Adipocyte (in vitro differentiated cells): ENCODE results near the gene SETD5.

Experiments
- DNase-seq: peaks from one replicate; pipeline ENCODE4 v3.0.0-alpha.2; 2015; ENCODE audit warnings: low read depth
- H3K27me3 ChIP-seq: replicated peaks from 2 replicates; pipeline ENCODE4 v1.7.0; 2013; ENCODE audit warnings: mild to moderate bottlenecking, low read length, moderate library complexity; ENCODE audit not compliant: control insufficient read depth, insufficient read depth
- H3K36me3 ChIP-seq: 2 replicates; pipeline ENCODE4 v1.7.0; 2013; ENCODE audit warnings: low read length, mild to moderate bottlenecking, moderate library complexity; ENCODE audit not compliant: control insufficient read depth, insufficient read depth, severe bottlenecking
- H3K4me1 ChIP-seq: 2 replicates; pipeline ENCODE4 v1.7.0; 2013; ENCODE audit warnings: mild to moderate bottlenecking, low read length, moderate library complexity; ENCODE audit not compliant: control insufficient read depth, insufficient read depth
- H3K4me3 ChIP-seq: 2 replicates; pipeline ENCODE4 v1.7.0; 2013; ENCODE audit warnings: mild to moderate bottlenecking, low read length, moderate library complexity
- H3K9ac ChIP-seq: 2 replicates; pipeline ENCODE4 v1.7.0; 2013; ENCODE audit warnings: mild to moderate bottlenecking, low read length, moderate library complexity
- H3K9me3 ChIP-seq: 2 replicates; pipeline ENCODE4 v1.7.0; 2013; ENCODE audit warnings: mild to moderate bottlenecking, low read length, moderate library complexity; ENCODE audit not compliant: control insufficient read depth

The SETD5 gene

DNA sequence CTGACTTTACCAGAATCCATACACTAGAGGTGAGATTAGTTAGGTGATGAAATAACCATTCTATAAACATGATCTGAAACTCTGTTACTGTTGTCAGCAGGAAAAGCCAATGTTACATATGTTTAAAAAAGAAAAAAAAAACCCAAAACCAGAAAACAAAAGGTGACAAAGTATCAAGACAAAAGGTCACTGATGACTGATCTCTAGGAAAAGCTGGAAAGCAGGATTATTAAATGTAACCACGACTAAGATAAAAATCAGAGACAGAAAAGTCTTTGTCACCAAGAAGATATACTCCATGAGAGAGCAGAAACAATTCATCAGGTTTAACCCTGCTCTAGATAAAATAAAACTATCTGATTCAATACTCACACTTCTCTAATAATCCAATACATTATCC lies 5.4 kb upstream of the SETD5 start:
- no peak for DNase-seq
- H3K36me3 ChIP-seq, result peaks cover 77% of the 10 kb centered on the region
- no peaks in the 10 kb centered on the region for H3K9me3 ChIP-seq
- peak overlapping the region; percentile 36 for H3K9ac ChIP-seq
- peaks cover 47% of the 10 kb centered on the region for H3K4me1 ChIP-seq
- H3K27me3 ChIP-seq, result no peaks in the 10 kb centered on the region
- H3K4me3 ChIP-seq, result no peak overlapping the region

DNA sequence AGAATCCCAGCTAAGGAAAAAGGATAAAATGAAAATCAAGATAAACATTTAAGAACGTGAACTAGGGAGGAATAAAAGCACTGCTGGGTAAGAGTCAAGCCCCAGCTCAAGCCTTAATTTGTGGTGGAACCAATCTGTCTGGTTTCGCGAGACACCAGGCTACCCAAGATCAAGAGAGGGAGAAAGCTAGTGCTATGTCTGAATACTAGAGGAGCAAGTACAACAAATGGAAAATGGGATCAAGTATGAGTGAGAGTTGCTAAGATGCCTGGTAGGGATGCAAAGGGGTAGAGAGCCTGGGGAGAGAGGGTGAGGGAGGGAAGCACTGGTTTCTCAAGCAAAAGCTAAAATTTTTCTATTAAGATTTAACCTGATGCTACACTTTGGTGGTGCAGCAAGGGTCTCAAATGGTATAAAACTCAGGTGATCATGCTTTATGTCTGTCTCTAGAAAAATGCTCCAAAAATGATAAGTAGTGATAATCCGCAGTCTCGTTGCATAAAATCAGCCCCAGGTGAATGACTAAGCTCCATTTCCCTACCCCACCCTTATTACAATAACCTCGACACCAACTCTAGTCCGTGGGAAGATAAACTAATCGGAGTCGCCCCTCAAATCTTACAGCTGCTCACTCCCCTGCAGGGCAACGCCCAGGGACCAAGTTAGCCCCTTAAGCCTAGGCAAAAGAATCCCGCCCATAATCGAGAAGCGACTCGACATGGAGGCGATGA lies 1.7 kb upstream of the SETD5 start:
- H3K4me3 ChIP-seq, result peak overlapping the region; percentile 89
- peaks cover 59% of the 10 kb centered on the region for H3K4me1 ChIP-seq
- no peaks in the 10 kb centered on the region for H3K9me3 ChIP-seq
- peak; percentile 37 for DNase-seq
- no peaks in the 10 kb centered on the region for H3K27me3 ChIP-seq
- peak overlapping the region; percentile 92 for H3K9ac ChIP-seq
- peaks cover 40% of the 10 kb centered on the region for H3K36me3 ChIP-seq

DNA sequence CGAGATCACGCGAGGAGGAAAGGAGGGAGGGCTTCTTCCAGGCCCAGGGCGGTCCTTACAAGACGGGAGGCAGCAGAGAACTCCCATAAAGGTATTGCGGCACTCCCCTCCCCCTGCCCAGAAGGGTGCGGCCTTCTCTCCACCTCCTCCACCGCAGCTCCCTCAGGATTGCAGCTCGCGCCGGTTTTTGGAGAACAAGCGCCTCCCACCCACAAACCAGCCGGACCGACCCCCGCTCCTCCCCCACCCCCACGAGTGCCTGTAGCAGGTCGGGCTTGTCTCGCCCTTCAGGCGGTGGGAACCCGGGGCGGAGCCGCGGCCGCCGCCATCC lies 1.1 kb upstream of the SETD5 start:
- peak; percentile 96 for DNase-seq
- peak overlapping the region; percentile 92 for H3K9ac ChIP-seq
- peaks cover 35% of the 10 kb centered on the region for H3K36me3 ChIP-seq
- peaks cover 59% of the 10 kb centered on the region for H3K4me1 ChIP-seq
- H3K9me3 ChIP-seq, result no peaks in the 10 kb centered on the region
- peak overlapping the region; percentile 89 for H3K4me3 ChIP-seq
- no peaks in the 10 kb centered on the region for H3K27me3 ChIP-seq

GRCh38 chr3:9396632-9397331 lies 633 bp upstream of the SETD5 start:
- Histone ChIP-seq H3K36me3 (peaks cover 30% of the 10 kb centered on the region), H3K4me3 (peak overlapping the region; percentile 89), H3K9ac (peak overlapping the region; percentile 92), H3K27me3 (no peaks in the 10 kb centered on the region), H3K9me3 (no peaks in the 10 kb centered on the region), H3K4me1 (peaks cover 59% of the 10 kb centered on the region)
- DNase-seq, result peak; percentile 99

DNA sequence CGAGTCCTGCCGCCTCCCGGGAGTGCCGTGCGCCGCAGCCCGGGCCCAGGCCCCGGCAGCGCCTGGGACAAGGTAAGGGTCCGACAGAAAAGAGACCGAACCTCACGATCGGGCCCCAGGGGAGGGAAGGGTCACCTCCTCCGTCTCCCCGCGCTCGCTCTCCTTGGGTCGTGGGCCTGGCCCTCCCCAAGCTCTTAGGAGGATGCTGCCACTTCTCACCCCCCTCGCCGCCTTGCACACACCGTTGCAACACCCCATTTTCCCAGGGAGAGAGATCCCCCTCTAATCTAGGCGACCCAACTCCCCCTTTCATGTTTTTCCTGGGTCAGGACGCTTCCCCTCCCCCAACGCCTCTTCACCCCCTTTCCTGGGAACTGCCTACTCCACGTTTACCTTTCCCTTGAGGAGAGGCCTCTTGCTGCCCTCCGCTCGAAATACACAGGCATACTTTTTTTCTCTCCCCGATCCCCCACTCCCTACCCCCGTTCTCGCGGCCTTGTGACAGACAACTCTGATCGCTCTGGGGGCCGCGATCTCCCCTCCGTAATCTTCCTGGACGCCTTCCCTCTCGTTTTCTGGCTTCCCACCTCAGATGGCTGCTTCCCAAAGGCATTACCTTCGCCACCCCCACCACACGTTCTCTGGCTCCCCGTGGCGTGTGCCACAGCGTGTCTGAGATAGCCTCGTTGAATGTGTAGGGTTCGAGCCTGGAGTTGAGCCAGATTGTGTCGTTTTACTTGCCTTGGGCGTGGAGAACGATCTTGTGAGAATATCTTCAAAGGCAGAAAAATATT lies 688 bp downstream of the SETD5 start:
- Histone ChIP-seq H3K4me1 (peaks cover 60% of the 10 kb centered on the region), H3K9ac (peak overlapping the region; percentile 100), H3K9me3 (no peaks in the 10 kb centered on the region), H3K36me3 (peaks cover 17% of the 10 kb centered on the region), H3K27me3 (no peaks in the 10 kb centered on the region), H3K4me3 (peak overlapping the region; percentile 96)
- peak; percentile 58 for DNase-seq

- Histone ChIP-seq H3K27me3 (no peaks in the 10 kb centered on the region), H3K36me3 (peaks cover 9% of the 10 kb centered on the region), H3K9me3 (no peaks in the 10 kb centered on the region), H3K9ac (peak overlapping the region; percentile 100), H3K4me3 (peak overlapping the region; percentile 96), H3K4me1 (peaks cover 65% of the 10 kb centered on the region)
- peak; percentile 73 for DNase-seq
Measured at GRCh38 chr3:9398700-9399336, 1.4 kb downstream of the SETD5 start.

DNA sequence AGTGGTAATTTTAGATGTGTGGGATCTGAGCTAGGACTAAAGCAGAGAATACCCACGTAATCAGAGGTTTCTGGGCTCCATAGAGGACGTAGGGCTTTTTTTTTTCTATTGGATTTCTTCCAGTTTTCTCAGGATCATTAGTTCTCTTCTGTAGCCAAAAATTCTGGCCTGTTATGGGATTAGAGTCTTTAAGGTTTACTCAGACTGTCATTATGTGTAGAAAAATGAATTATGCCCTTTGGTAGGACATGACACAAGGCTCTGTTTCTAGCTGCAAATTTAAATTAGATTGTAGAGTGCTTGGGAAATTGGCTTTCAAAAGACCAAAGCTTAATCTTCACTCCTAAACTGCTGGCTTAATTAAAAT lies 1.9 kb downstream of the SETD5 start:
- Histone ChIP-seq H3K9me3 (no peaks in the 10 kb centered on the region), H3K27me3 (no peaks in the 10 kb centered on the region), H3K4me1 (peaks cover 65% of the 10 kb centered on the region), H3K4me3 (peak overlapping the region; percentile 96), H3K36me3 (peaks cover 4% of the 10 kb centered on the region), H3K9ac (peak overlapping the region; percentile 100)
- DNase-seq, result peak; percentile 66

GRCh38 chr3:9399746-9400145 lies 2.3 kb downstream of the SETD5 start:
- Histone ChIP-seq H3K9ac (peak overlapping the region; percentile 100), H3K4me1 (peaks cover 65% of the 10 kb centered on the region), H3K9me3 (no peaks in the 10 kb centered on the region), H3K27me3 (no peaks in the 10 kb centered on the region), H3K4me3 (peak overlapping the region; percentile 96), H3K36me3 (peaks cover under 1% of the 10 kb centered on the region)
- DNase-seq, result peak; percentile 96

DNA sequence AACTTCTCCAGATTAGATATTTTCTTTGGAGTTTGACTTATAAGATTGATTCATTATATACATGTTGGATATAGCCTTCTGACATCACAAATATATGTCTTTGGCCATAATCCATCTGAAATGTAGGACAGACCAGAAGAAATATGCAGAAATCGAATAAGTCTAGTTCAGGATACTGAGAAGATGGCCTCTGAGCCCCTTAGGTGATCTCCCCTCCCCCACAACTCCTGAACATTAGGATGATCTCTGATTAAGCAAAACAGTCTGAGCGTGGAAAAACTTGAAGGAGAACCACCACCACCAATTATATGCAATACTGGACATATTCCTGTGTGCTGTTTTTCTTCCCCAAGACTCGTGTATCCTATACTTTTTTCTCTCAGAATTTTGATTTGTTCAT lies 3.2 kb downstream of the SETD5 start:
- H3K4me3 ChIP-seq, result peak overlapping the region; percentile 96
- H3K9me3 ChIP-seq, result no peaks in the 10 kb centered on the region
- DNase-seq, result peak; percentile 32
- H3K4me1 ChIP-seq, result peaks cover 65% of the 10 kb centered on the region
- H3K9ac ChIP-seq, result peak overlapping the region; percentile 100
- no peaks in the 10 kb centered on the region for H3K36me3 ChIP-seq
- H3K27me3 ChIP-seq, result no peaks in the 10 kb centered on the region

DNA sequence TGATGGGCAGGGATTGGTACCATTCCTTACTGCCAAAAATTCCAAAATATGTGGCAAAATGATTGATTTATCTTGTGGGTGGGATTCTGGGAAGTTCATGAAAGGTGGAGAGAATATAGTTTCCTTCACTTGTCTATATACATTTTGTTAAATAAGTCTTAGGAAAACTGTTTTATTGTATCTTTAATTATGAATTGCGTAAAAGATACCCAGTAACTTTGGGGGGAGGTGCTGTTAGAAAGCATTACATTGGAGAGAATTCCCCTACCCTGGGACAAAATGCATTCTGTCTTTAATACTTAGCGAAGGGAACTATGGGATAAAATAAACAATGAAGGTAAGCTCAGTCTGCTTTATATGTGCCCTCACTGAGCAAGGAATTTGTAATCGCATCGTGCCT lies 4.6 kb downstream of the SETD5 start:
- peak; percentile 24 for DNase-seq
- Histone ChIP-seq H3K27me3 (no peaks in the 10 kb centered on the region), H3K9me3 (no peaks in the 10 kb centered on the region), H3K4me3 (peak overlapping the region; percentile 96), H3K4me1 (peaks cover 64% of the 10 kb centered on the region), H3K36me3 (no peaks in the 10 kb centered on the region), H3K9ac (peak overlapping the region; percentile 100)
